ENCODE results near the gene SLC15A2.

DNA sequence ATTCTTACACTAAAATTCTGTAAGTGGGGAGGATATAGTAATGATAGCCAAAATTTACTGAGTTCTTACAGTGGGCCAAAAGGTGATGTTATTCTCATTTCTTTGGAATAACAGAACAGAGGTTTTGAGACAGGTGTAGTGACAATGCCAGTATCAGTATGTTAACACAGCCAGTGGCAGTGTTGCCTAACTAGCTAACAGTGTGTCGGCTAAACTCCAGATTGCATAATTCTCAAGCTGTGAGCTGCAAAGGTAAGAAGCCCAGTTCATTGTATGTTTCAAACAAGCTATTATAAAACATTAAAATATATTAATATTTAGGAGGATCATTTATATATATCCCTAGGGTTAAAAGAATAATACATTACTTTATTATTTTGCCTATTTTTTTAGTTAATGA, 920 bp downstream of the SLC15A2 start:
- TF ChIP-seq POLR2A (IDR thresholded peaks at IDR 0.05) = no peak
- TF ChIP-seq, protein P1, sequence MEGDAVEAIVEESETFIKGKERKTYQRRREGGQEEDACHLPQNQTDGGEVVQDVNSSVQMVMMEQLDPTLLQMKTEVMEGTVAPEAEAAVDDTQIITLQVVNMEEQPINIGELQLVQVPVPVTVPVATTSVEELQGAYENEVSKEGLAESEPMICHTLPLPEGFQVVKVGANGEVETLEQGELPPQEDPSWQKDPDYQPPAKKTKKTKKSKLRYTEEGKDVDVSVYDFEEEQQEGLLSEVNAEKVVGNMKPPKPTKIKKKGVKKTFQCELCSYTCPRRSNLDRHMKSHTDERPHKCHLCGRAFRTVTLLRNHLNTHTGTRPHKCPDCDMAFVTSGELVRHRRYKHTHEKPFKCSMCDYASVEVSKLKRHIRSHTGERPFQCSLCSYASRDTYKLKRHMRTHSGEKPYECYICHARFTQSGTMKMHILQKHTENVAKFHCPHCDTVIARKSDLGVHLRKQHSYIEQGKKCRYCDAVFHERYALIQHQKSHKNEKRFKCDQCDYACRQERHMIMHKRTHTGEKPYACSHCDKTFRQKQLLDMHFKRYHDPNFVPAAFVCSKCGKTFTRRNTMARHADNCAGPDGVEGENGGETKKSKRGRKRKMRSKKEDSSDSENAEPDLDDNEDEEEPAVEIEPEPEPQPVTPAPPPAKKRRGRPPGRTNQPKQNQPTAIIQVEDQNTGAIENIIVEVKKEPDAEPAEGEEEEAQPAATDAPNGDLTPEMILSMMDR (IDR thresholded peaks at IDR 0.05) = no peak
